GM12878 (cell line): ENCODE results near the gene HEXIM1.

Source experiments
- BHLHE40 ChIP-seq, 2 experiments: fragments of 450-650 bp in 1 of 2; IDR thresholded peaks; 2 replicates each; pipeline ENCODE4 v1.6.1; 2011 to 2017; ENCODE audit warnings: low read depth in 2 of 2, borderline replicate concordance in 1 of 2, improper control_type of control experiment in 1 of 2, low read length in 1 of 2, mild to moderate bottlenecking in 1 of 2
- CTCF ChIP-seq, 3 experiments: IDR thresholded peaks in 2 of 3; conservative IDR thresholded peaks in 1 of 3; 2 replicates each; pipeline ENCODE4 v1.5.1; 2011; ENCODE audit warnings: low read depth in 3 of 3, low read length in 3 of 3, mild to moderate bottlenecking in 3 of 3, control low read depth in 2 of 3, moderate library complexity in 2 of 3, inconsistent platforms in 1 of 3, mixed read lengths in 1 of 3; ENCODE audit not compliant: control insufficient read depth in 2 of 3, insufficient read depth in 1 of 3; ENCODE audit errors: extremely low read depth in 1 of 3
- E2F4 ChIP-seq: IDR thresholded peaks from 2 replicates; pipeline ENCODE4 v1.6.1; 2012; ENCODE audit warnings: low read depth, low read length, improper control_type of control experiment
- EZH2 ChIP-seq: IDR thresholded peaks from 2 replicates; pipeline ENCODE4 v1.6.1; 2012; ENCODE audit warnings: low read depth, mild to moderate bottlenecking, control low read depth, inconsistent platforms, low read length, borderline replicate concordance; ENCODE audit not compliant: control insufficient read depth
- HDAC2 ChIP-seq: fragments of 200-600 bp; sonication (generic); IDR thresholded peaks from 2 replicates; pipeline ENCODE4 v1.6.1; 2017
- JUND ChIP-seq: IDR thresholded peaks from 2 replicates; pipeline ENCODE4 v1.6.1; 2012; ENCODE audit warnings: low read depth, mild to moderate bottlenecking, low read length, improper control_type of control experiment, moderate library complexity
- LARP7 ChIP-seq: fragments of 450-650 bp; IDR thresholded peaks from 2 replicates; pipeline ENCODE4 v1.6.1; 2017; ENCODE audit warnings: mild to moderate bottlenecking
- MAX ChIP-seq: IDR thresholded peaks from 2 replicates; pipeline ENCODE4 v1.6.1; 2012; ENCODE audit warnings: low read depth, low read length, improper control_type of control experiment
- POLR2A ChIP-seq: IDR thresholded peaks from 2 replicates; pipeline ENCODE4 v1.6.1; 2011; ENCODE audit warnings: low read depth, mild to moderate bottlenecking, low read length
- POLR2AphosphoS5 ChIP-seq: IDR thresholded peaks from 2 replicates; pipeline ENCODE4 v1.6.1; 2011; ENCODE audit warnings: mild to moderate bottlenecking, low read length, inconsistent platforms
- SUPT20H ChIP-seq: IDR thresholded peaks from 2 replicates; pipeline ENCODE4 v1.6.1; 2011; ENCODE audit warnings: low read depth, mild to moderate bottlenecking, low read length, moderate library complexity, borderline replicate concordance; ENCODE audit not compliant: control insufficient read depth
- ZNF24 ChIP-seq: fragments of 450-650 bp; IDR thresholded peaks from 2 replicates; pipeline ENCODE4 v1.6.1; 2017; ENCODE audit warnings: antibody characterized with exemption, mild to moderate bottlenecking
- TF ChIP-seq, protein P1 (sequence below): IDR thresholded peaks from 2 replicates; pipeline ENCODE4 v1.6.1; 2011; ENCODE audit warnings: low read depth, mild to moderate bottlenecking, low read length, moderate library complexity, borderline replicate concordance; ENCODE audit errors: extremely low read depth
- TF ChIP-seq, protein P2 (sequence below): fragments of 450-650 bp; IDR thresholded peaks from 2 replicates; pipeline ENCODE4 v1.6.1; 2017; ENCODE audit warnings: antibody characterized with exemption, mild to moderate bottlenecking, moderate library complexity

DNA sequence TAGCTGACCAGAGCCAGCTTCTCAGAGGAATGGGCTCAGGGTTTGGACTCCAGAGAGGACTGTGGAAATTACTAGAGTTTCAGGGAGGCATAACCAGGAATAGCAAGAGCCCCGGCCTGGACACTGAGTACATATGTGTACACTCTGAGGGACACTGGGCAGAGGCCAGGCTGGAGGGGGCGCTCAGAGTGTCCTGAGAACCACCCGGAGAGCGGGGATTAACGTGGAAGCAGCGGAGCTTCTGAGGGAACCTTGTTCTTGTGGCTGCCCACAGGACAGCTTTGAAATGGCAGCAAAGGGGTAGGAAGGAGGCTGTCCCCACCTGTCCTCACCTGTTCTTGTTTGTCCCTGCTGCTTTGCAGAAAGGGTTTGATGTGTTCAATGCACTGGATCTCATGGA, 43.8 kb upstream of the HEXIM1 start:
- no peak for TF ChIP-seq EZH2
- TF ChIP-seq ZNF24 = no peak
- no peak for TF ChIP-seq CTCF (IDR thresholded peaks at IDR 0.05 in 2 of 3, conservative IDR thresholded peaks at IDR 0.05 in 1 of 3; ENCODE audit: control insufficient read depth in 2 of 3, extremely low read depth in 1 of 3, insufficient read depth in 1 of 3, low read depth in 3 of 3, low read length in 3 of 3)
- no peak for TF ChIP-seq JUND
- no peak for TF ChIP-seq HDAC2
- no peak for TF ChIP-seq E2F4
- TF ChIP-seq POLR2AphosphoS5 = no peak
- TF ChIP-seq MAX = no peak
- no peak for TF ChIP-seq POLR2A
- no peak for TF ChIP-seq SUPT20H
- no peak for TF ChIP-seq LARP7
- TF ChIP-seq, protein P1, sequence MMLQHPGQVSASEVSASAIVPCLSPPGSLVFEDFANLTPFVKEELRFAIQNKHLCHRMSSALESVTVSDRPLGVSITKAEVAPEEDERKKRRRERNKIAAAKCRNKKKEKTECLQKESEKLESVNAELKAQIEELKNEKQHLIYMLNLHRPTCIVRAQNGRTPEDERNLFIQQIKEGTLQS = no peak
- no peak for TF ChIP-seq BHLHE40 (IDR thresholded peaks at IDR 0.05; ENCODE audit: borderline replicate concordance in 1 of 2, low read depth in 2 of 2, low read length in 1 of 2)
- TF ChIP-seq, protein P2, sequence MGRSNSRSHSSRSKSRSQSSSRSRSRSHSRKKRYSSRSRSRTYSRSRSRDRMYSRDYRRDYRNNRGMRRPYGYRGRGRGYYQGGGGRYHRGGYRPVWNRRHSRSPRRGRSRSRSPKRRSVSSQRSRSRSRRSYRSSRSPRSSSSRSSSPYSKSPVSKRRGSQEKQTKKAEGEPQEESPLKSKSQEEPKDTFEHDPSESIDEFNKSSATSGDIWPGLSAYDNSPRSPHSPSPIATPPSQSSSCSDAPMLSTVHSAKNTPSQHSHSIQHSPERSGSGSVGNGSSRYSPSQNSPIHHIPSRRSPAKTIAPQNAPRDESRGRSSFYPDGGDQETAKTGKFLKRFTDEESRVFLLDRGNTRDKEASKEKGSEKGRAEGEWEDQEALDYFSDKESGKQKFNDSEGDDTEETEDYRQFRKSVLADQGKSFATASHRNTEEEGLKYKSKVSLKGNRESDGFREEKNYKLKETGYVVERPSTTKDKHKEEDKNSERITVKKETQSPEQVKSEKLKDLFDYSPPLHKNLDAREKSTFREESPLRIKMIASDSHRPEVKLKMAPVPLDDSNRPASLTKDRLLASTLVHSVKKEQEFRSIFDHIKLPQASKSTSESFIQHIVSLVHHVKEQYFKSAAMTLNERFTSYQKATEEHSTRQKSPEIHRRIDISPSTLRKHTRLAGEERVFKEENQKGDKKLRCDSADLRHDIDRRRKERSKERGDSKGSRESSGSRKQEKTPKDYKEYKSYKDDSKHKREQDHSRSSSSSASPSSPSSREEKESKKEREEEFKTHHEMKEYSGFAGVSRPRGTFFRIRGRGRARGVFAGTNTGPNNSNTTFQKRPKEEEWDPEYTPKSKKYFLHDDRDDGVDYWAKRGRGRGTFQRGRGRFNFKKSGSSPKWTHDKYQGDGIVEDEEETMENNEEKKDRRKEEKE = no peak
